ENCODE results near the gene HSPB6. TPM values are rescaled to one million over a fixed set of nuclear protein-coding genes. Genes with fewer than 3 reads are reported as not detected.

HSPB6 gene
- total and polyA plus RNA-seq, 5 donors = 107 to 209 (median 150) TPM

DNA sequence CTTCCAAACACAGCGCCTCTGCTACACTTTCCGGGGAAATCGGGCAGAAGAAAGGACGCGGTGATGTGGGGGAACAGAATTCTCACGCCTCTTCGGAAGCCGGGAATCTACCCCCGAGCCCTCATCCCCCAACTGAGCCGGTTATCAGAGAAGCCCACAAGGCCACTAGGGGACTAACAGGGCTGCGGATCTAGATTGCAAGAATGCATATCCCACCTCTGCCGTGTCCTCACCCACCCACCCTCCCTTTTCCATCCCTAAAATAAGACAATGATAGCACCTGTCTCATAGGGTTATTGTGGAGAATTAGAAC, 15.7 kb downstream of the HSPB6 start:
- no peak for ATAC-seq
- peaks cover 4% of the 10 kb centered on the region for H3K4me1 ChIP-seq (ENCODE audit: control insufficient read depth, insufficient read depth, low read length)
- DNase-seq = no peak
- no peaks in the 10 kb centered on the region for H3K9me3 ChIP-seq (ENCODE audit: control insufficient read depth, low read length)
- WGBS = 3% methylated on average over 12 of the region's 12 CpGs
- intact Hi-C loops (cut with DNase I) = no loop called here
- peak overlapping the region; percentile 79 for H3K27ac ChIP-seq (ENCODE audit: low read length)
- peak overlapping the region; percentile 69 for H3K4me3 ChIP-seq (ENCODE audit: low read length)
- no peaks in the 10 kb centered on the region for H3K27me3 ChIP-seq (ENCODE audit: control insufficient read depth, insufficient read depth)

DNA sequence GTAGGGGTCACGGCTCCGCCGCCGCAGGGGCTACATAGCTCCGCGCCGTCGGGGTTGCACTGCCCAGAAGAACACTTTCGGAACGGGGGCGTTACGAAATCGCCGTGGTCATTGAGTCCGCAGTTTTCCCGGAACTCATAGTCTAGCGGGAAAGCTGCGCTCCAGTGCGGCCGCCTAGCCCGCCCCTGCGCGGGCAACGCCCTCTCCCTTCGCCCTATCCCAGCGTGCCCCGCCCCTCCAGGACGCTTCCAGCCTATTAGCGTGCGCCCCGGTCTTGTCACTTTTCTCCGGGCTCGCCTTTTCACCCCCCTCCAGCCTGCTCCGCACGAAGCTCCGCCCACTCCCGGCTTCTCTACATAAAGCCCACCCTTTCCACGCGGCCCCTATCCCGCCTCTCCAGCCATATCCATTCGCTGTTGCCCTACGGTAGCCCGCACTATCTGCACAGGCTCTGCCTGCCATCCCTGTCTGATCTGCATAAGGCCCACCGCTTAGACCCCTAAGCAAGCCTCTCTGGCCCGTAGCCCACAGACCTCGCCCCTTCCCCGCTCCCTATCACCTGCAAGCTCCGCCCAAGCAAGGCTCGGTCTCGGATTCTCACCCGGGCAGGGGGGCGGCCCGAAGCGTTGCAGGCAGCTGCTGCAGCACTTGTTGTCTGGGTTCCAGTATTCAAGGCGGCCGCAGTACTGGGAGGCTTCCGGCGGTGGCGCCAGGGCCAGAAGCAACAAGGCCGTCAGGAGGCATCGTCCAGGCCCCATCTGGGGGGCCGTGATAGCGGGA, 16.2 kb downstream of the HSPB6 start:
- WGBS = under 1% methylated on average over 63 of the region's 63 CpGs
- intact Hi-C loops (cut with DNase I) = no loop called here

GRCh38 chr19:35740108-35740422, 16.8 kb downstream of the HSPB6 start:
- Histone ChIP-seq H3K4me1 (ENCODE audit: control insufficient read depth, insufficient read depth, low read length) (peaks cover 4% of the 10 kb centered on the region), H3K27me3 (ENCODE audit: control insufficient read depth, insufficient read depth) (no peaks in the 10 kb centered on the region), H3K9me3 (ENCODE audit: control insufficient read depth, low read length) (no peaks in the 10 kb centered on the region), H3K27ac (ENCODE audit: low read length) (peak overlapping the region; percentile 68), H3K4me3 (ENCODE audit: low read length) (peak overlapping the region; percentile 55)
- DNase-seq = no peak
- intact Hi-C loops (cut with DNase I) = no loop called here
- ATAC-seq = no peak
- 1% methylated on average over 16 of the region's 16 CpGs for WGBS

More for the DNA sequence above, 16.2 kb downstream of the HSPB6 start:
- peak overlapping the region; percentile 69 for H3K4me3 ChIP-seq (ENCODE audit: low read length)
- H3K9me3 ChIP-seq (ENCODE audit: control insufficient read depth, low read length) = no peaks in the 10 kb centered on the region
- H3K27me3 ChIP-seq (ENCODE audit: control insufficient read depth, insufficient read depth) = no peaks in the 10 kb centered on the region
- H3K4me1 ChIP-seq (ENCODE audit: control insufficient read depth, insufficient read depth, low read length) = peaks cover 4% of the 10 kb centered on the region
- DNase-seq (peak; percentile 99 to 100 (median 99)), ATAC-seq (peak; percentile 88 to 91)
- H3K27ac ChIP-seq (ENCODE audit: low read length) = peak overlapping the region; percentile 79

DNA sequence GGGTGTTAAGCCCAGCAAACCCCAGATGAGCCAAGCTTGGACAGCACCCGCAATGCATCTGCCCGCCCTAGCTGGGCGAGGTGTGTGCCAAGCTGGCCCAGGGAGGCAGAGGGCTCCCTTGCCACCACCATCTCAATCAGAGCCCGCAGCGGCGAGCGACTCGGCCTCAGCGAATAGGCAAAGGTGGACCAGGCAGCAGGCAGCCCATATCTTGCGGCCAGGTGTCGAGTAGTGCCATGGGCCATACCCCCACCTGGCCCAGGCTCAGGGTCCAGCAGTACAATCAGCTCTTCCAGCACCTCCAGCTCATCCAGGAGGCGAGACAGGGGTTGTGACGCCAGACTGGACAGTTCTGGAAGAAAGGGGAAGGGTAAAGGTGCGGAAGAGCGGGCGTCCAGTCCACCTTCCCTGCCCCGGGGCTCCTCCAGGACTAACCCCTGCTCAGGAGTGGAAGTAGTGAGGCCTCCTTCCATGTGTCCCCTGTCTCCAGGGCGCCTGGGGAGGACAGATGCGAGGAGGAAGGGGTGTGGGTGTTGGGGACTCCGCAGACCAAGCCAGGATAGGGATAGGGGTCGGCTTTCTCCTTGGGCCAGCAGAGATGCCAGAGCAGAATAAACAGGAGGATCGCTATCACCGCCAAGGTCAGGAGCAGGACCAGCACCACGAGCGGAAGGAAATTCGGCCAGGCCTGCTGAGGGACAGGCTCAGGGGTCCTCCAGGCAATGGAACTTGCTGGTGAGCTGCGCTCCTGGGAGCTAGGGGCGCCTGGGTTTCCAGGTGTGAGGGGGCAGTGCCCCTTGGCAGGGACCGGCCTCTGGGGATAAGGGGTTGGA, 17.3 kb downstream of the HSPB6 start:
- no peaks in the 10 kb centered on the region for H3K27me3 ChIP-seq (ENCODE audit: control insufficient read depth, insufficient read depth)
- 71% methylated on average over 29 of the region's 29 CpGs for WGBS
- ATAC-seq (no peak), DNase-seq (peak in 2 of 3 donors; percentile 32 to 76)
- no peaks in the 10 kb centered on the region for H3K9me3 ChIP-seq (ENCODE audit: control insufficient read depth, low read length)
- H3K4me1 ChIP-seq (ENCODE audit: control insufficient read depth, insufficient read depth, low read length) = peaks cover 4% of the 10 kb centered on the region
- intact Hi-C loops (cut with DNase I) = no loop called here
- no peak overlapping the region for H3K27ac ChIP-seq (ENCODE audit: low read length)
- H3K4me3 ChIP-seq (ENCODE audit: low read length) = no peak overlapping the region

DNA sequence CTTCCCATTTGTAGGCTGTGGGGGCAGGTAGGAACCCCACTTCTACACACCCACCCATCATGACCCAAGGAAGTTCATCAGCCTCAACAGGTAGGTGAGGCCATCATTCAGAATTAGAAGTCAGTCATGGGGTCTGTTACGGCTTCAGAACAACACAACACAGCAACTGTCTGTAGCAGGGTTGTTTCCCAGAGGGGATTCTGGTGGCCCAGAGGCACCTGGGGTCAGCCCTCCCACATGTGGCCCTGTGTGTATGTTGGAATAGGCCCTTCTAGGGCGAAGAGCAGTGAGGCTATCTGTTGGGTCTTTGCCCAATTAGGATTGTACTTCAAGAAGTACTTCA, 18.0 kb downstream of the HSPB6 start:
- WGBS = 82% methylated on average over 2 of the region's 2 CpGs
- ATAC-seq = no peak
- intact Hi-C loops (cut with DNase I) = no loop called here
- H3K27ac ChIP-seq (ENCODE audit: low read length) = no peak overlapping the region
- no peak overlapping the region for H3K4me3 ChIP-seq (ENCODE audit: low read length)
- no peaks in the 10 kb centered on the region for H3K4me1 ChIP-seq (ENCODE audit: control insufficient read depth, insufficient read depth, low read length)
- H3K9me3 ChIP-seq (ENCODE audit: control insufficient read depth, low read length) = no peaks in the 10 kb centered on the region
- DNase-seq = no peak
- H3K27me3 ChIP-seq (ENCODE audit: control insufficient read depth, insufficient read depth) = no peaks in the 10 kb centered on the region

DNA sequence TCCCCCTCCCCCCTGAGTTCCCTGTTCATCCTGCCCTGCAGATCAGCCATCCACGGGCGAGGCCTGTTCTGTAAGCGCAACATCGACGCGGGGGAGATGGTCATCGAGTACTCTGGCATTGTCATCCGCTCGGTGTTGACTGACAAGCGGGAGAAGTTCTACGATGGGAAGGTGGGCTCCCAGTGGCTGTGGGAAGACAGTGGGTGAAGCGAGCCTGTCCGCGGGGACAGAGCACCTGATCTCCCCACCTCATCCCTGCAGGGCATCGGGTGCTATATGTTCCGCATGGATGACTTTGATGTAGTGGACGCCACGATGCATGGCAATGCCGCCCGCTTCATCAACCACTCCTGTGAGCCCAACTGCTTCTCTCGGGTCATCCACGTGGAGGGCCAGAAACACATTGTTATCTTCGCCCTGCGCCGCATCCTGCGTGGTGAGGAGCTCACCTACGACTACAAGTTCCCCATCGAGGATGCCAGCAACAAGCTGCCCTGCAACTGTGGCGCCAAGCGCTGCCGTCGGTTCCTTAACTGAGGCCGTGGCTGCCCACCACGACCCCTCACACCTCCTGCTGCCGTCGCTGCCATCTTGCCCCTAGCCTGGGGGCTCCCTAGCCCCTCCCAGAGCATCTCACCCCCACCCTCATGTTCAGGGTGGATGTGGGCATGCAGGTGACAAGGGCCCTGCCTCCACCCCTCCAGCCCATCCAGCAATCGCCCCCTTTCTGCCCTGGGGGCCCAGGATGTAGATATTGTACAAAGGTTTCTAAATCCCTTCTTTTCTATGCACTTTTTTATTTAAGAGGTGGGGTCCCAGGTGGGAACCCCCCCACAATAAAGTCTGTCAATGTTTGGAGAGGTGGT, 18.6 kb downstream of the HSPB6 start:
- intact Hi-C loops (cut with DNase I) = no loop called here
- Histone ChIP-seq H3K4me3 (ENCODE audit: low read length) (no peak overlapping the region), H3K9me3 (ENCODE audit: control insufficient read depth, low read length) (no peaks in the 10 kb centered on the region), H3K27ac (ENCODE audit: low read length) (no peak overlapping the region), H3K4me1 (ENCODE audit: control insufficient read depth, insufficient read depth, low read length) (no peaks in the 10 kb centered on the region), H3K27me3 (ENCODE audit: control insufficient read depth, insufficient read depth) (no peaks in the 10 kb centered on the region)
- ATAC-seq (no peak), DNase-seq (peak in 1 of 3 donors; percentile 28)
- WGBS = 89% methylated on average over 37 of the region's 37 CpGs

DNA sequence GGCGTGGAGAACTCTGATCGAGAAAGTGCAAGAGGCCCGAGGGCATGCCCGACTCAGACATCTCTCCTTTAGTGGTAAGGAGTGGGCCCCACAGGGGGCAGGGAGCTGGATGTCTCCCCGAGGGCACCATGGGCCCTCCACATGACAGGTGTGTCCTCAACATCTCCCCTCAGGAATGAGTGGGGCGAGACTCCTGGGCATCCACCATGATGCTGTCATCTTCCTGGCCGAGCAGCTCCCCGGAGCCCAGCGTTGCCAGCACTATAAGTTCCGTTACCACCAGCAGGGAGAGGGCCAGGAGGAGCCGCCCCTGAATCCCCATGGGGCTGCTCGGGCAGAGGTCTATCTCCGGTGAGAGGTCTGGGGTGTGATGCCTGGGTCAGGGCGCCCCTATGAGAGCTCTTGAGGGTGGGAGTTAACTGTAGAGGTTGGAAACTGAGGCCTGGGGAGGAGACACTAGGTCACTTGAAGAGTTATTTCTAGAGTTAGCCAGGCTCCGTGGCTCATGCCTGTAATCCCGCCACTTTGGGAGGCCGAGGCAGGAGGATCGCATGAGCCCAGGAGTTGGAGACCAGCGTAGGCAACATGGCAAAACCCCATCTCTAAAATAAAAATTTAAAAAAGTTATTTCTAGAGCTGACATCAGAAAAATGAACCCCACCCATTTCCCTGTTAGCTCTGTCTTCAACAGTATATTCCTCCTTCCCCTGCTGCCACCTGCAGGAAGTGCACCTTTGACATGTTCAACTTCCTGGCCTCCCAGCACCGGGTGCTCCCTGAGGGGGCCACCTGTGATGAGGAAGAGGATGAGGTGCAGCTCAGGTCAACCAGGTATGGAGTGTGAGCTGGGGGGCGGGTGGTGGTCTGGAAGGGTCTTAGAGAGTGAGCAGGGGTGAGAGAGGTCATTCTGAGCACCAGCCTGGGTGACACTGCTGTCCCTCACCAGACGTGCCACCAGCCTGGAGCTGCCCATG, 19.6 kb downstream of the HSPB6 start:
- ATAC-seq = no peak
- Histone ChIP-seq H3K27ac (ENCODE audit: low read length) (no peak overlapping the region), H3K4me3 (ENCODE audit: low read length) (no peak overlapping the region), H3K27me3 (ENCODE audit: control insufficient read depth, insufficient read depth) (no peaks in the 10 kb centered on the region), H3K9me3 (ENCODE audit: control insufficient read depth, low read length) (no peaks in the 10 kb centered on the region), H3K4me1 (ENCODE audit: control insufficient read depth, insufficient read depth, low read length) (no peaks in the 10 kb centered on the region)
- intact Hi-C loops (cut with DNase I) = no loop called here
- DNase-seq = peak in 1 of 3 donors; percentile 8
- 88% methylated on average over 22 of the region's 22 CpGs for WGBS

GRCh38 chr19:35734889-35735288, 21.9 kb downstream of the HSPB6 start:
- no peaks in the 10 kb centered on the region for H3K9me3 ChIP-seq (ENCODE audit: control insufficient read depth, low read length)
- intact Hi-C loops (cut with DNase I) = no loop called here
- H3K4me3 ChIP-seq (ENCODE audit: low read length) = no peak overlapping the region
- H3K4me1 ChIP-seq (ENCODE audit: control insufficient read depth, insufficient read depth, low read length) = no peaks in the 10 kb centered on the region
- DNase-seq = no peak
- ATAC-seq = no peak
- no peak overlapping the region for H3K27ac ChIP-seq (ENCODE audit: low read length)
- WGBS = 76% methylated on average over 5 of the region's 5 CpGs
- no peaks in the 10 kb centered on the region for H3K27me3 ChIP-seq (ENCODE audit: control insufficient read depth, insufficient read depth)

DNA sequence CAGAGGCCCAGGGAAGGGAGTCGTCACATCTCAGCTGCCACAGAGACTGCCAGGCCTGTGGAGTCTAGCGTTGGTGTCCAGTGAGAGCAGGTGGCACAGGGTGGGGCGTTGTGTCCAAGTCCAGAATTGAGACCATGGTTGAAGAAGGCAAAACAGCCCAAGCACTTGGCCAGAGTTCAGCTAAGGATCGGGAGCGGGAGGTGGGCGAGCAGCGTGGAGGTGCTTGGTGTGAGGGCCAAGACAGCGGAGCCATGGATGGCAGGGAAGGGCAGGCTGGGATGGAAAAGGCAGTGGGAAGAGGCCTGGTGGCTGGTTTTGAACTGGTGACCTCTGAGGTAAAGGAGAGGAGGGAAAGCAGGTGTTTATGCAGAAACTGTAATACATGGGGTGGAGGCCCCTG, 22.6 kb downstream of the HSPB6 start:
- H3K27ac ChIP-seq (ENCODE audit: low read length) = no peak overlapping the region
- WGBS = 93% methylated on average over 8 of the region's 8 CpGs
- H3K27me3 ChIP-seq (ENCODE audit: control insufficient read depth, insufficient read depth) = no peaks in the 10 kb centered on the region
- H3K9me3 ChIP-seq (ENCODE audit: control insufficient read depth, low read length) = no peaks in the 10 kb centered on the region
- intact Hi-C loops (cut with DNase I) = no loop called here
- H3K4me3 ChIP-seq (ENCODE audit: low read length) = no peak overlapping the region
- no peak for ATAC-seq
- H3K4me1 ChIP-seq (ENCODE audit: control insufficient read depth, insufficient read depth, low read length) = no peaks in the 10 kb centered on the region
- DNase-seq = peak in 1 of 3 donors; percentile 11
